Adrenal gland (tissue), 12 donors: ENCODE results near the gene ADD1. TPM values are rescaled to one million over a fixed set of nuclear protein-coding genes. Genes with fewer than 3 reads are reported as not detected.

Experiments
- DNase-seq, 7 donors: peaks; one replicate each; pipeline ENCODE4 v3.0.0-alpha.2; 2019 to 2020
- H3K27ac ChIP-seq, 5 donors: fragments of 200-600 bp; sonication (generic) in 4 of 5; 1 replicate in 3 of 5; 2 replicates in 2 of 5; pipeline versions ENCODE4 v1.5.1 to v1.8.0; 2016 to 2020; ENCODE audit warnings: mild to moderate bottlenecking in 1 of 5
- H3K27me3 ChIP-seq: fragments of 200-600 bp; 2 replicates; pipeline ENCODE4 v1.8.0; 2021
- H3K36me3 ChIP-seq, 2 donors: fragments of 200-600 bp; replicated peaks in 1 of 2; 1 replicate in 1 of 2; 2 replicates in 1 of 2; pipeline versions ENCODE4 v1.5.1 to v1.8.0; 2018 to 2022
- H3K4me1 ChIP-seq, 2 donors: fragments of 200-600 bp; replicated peaks in 1 of 2; 1 replicate in 1 of 2; 2 replicates in 1 of 2; pipeline versions ENCODE4 v1.5.1 to v1.8.0; 2018 to 2021
- H3K4me3 ChIP-seq, 4 donors: fragments of 200-600 bp; sonication (generic) in 3 of 4; one replicate each; pipeline ENCODE4 v1.5.1; 2016 to 2018
- H3K9me3 ChIP-seq, 3 donors: fragments of 200-600 bp; sonication (generic) in 1 of 3; replicated peaks in 1 of 3; 1 replicate in 2 of 3; 2 replicates in 1 of 3; pipeline versions ENCODE4 v1.5.1 to v1.8.0; 2016 to 2021
- CTCF ChIP-seq, 6 experiments: fragments of 450-650 bp in 4 of 6; fragments of 200-600 bp in 2 of 6; sonication (generic) in 1 of 6; IDR thresholded peaks; 1 replicate in 5 of 6; 2 replicates in 1 of 6; pipeline versions ENCODE4 v1.5.1 to v1.8.0; 2016 to 2021; ENCODE audit warnings: antibody characterized with exemption in 6 of 6, mild to moderate bottlenecking in 2 of 6, moderate library complexity in 1 of 6
- POLR2A ChIP-seq, 2 donors: fragments of 450-650 bp; IDR thresholded peaks; one replicate each; pipeline ENCODE4 v1.6.1; 2017; ENCODE audit warnings: antibody characterized with exemption in 2 of 2, mild to moderate bottlenecking in 2 of 2, moderate library complexity in 1 of 2
- WGBS, 4 donors: extraction: QIAGEN DNeasy Blood & Tissue Kit in 2 of 4; methylation state at CpG; one replicate each; pipeline versions ENCODE4 v1.1.5 to v1.1.7; 2013 to 2017; 5-methylcytosine and 5-hydroxymethylcytosine counted together
- intact Hi-C, 2 donors: fragments of 100-400 bp; cut with DNase I; formaldehyde crosslinking; loops; one replicate each; pipeline versions ENCODE4 v1.14.1 to v1.15.0; 2022 to 2023
- polyA plus RNA-seq, 3 donors: library from polyadenylated mRNA; stranded (reverse); fragments of 200-250 nt in 2 of 3; fragments of 350-450 nt in 1 of 3; fragmentation: Illumina TruSeq in 1 of 3; extraction: RNeasy Lipid Tissue Mini Kit (QIAGEN cat#74804) in 1 of 3; gene quantifications; one replicate each; pipeline ENCODE4 v1.2.3, GENCODE V29; 2013 to 2014
- total RNA-seq, 9 donors: library from RNA; depleted of rRNA in 4 of 9; stranded (reverse); fragments of >200 nt in 4 of 9; fragments of 120-200 nt in 1 of 9; fragmentation: NEBNext Ultra II Directional in 1 of 9; extraction: Animal tissue kit (Norgen Biotek cat#: 25700) in 1 of 9; gene quantifications; one replicate each; pipeline versions ENCODE4 v1.1.0 to v1.2.4, GENCODE V29; 2013 to 2023
- donor health status: healthy with polysubstance abuse.
- donor health status: Bipolar disorder and iron deficiency.
- donor health status: DM: yes; HTN: yes; CAD: no.
- donor health status: DM: no; HTN: no; CAD: no.
- donor health status: DM: no; HTN: no; CAD: no.
- donor health status: DM: yes; HTN: yes; CAD: no.

ADD1 gene
- total and polyA plus RNA-seq, 12 donors, result 134 to 468 (median 241) TPM

GRCh38 chr4:2799971-2800690, 43.5 kb upstream of the ADD1 start:
- Histone ChIP-seq H3K27me3 (no peaks in the 10 kb centered on the region), H3K9me3 (no peaks in the 10 kb centered on the region), H3K4me3 (peak overlapping the region in 2 of 4 donors; percentile 1 to 28), H3K36me3 (no peaks in the 10 kb centered on the region), H3K4me1 (peaks cover 25 to 90% of the 10 kb centered on the region in 2 donors), H3K27ac (peak overlapping the region; percentile 29 to 89 (median 65))
- 54 to 73% (median 62%) methylated on average over 8 to 23 of the region's 23 CpGs for WGBS, 4 donors
- DNase-seq, result peak in 6 of 7 donors; percentile 20 to 66 (median 33)
- TF ChIP-seq POLR2A (IDR thresholded peaks at IDR 0.05), result no peak
- TF ChIP-seq CTCF (IDR thresholded peaks at IDR 0.05), result no peak
- intact Hi-C loops, result no loop called here

GRCh38 chr4:2800691-2801596, 42.7 kb upstream of the ADD1 start:
- Histone ChIP-seq H3K36me3 (no peaks in the 10 kb centered on the region), H3K27me3 (no peaks in the 10 kb centered on the region), H3K9me3 (no peaks in the 10 kb centered on the region), H3K27ac (peak overlapping the region; percentile 51 to 89 (median 65)), H3K4me1 (peaks cover 30 to 90% of the 10 kb centered on the region in 2 donors), H3K4me3 (peak overlapping the region in 2 of 4 donors; percentile 1 to 28)
- TF ChIP-seq CTCF (IDR thresholded peaks at IDR 0.05) (no peak), POLR2A (IDR thresholded peaks at IDR 0.05) (peak; percentile 12 to 18)
- WGBS, 4 donors, result 15 to 21% (median 17%) methylated on average over 14 to 29 of the region's 29 CpGs
- DNase-seq, result peak; percentile 66 to 86 (median 80)
- intact Hi-C loops, result no loop called here

- H3K27ac ChIP-seq, result peak overlapping the region in 1 of 5 donors; percentile 1
Measured at GRCh38 chr4:2802618-2803531, 40.8 kb upstream of the ADD1 start.

More at GRCh38 chr4:2802618-2803531, 40.8 kb upstream of the ADD1 start:
- no peak for TF ChIP-seq CTCF (IDR thresholded peaks at IDR 0.05)
- no peak for TF ChIP-seq POLR2A (IDR thresholded peaks at IDR 0.05)
- no peak overlapping the region for H3K4me3 ChIP-seq
- no peaks in the 10 kb centered on the region for H3K27me3 ChIP-seq
- H3K9me3 ChIP-seq, result no peaks in the 10 kb centered on the region
- DNase-seq, result peak in 2 of 7 donors; percentile 13 to 14
- WGBS, 4 donors, result 91 to 95% (median 93%) methylated on average over 21 to 27 of the region's 27 CpGs
- intact Hi-C loops, result no loop called here
- H3K36me3 ChIP-seq, result no peaks in the 10 kb centered on the region
- peaks cover 39 to 89% of the 10 kb centered on the region in 2 donors for H3K4me1 ChIP-seq
